C4-2B (cell line): ENCODE data around the gene IL18.

Source experiments
- ZFX ChIP-seq: fragments of 450-650 bp; IDR thresholded peaks from 2 replicates; pipeline ENCODE4 v1.6.1; 2017
- TF ChIP-seq, protein P1 (sequence below): fragments of 450-650 bp; conservative IDR thresholded peaks from 2 replicates; pipeline ENCODE4 v1.5.1; 2017; ENCODE audit warnings: mild to moderate bottlenecking

- TF ChIP-seq, protein P1, sequence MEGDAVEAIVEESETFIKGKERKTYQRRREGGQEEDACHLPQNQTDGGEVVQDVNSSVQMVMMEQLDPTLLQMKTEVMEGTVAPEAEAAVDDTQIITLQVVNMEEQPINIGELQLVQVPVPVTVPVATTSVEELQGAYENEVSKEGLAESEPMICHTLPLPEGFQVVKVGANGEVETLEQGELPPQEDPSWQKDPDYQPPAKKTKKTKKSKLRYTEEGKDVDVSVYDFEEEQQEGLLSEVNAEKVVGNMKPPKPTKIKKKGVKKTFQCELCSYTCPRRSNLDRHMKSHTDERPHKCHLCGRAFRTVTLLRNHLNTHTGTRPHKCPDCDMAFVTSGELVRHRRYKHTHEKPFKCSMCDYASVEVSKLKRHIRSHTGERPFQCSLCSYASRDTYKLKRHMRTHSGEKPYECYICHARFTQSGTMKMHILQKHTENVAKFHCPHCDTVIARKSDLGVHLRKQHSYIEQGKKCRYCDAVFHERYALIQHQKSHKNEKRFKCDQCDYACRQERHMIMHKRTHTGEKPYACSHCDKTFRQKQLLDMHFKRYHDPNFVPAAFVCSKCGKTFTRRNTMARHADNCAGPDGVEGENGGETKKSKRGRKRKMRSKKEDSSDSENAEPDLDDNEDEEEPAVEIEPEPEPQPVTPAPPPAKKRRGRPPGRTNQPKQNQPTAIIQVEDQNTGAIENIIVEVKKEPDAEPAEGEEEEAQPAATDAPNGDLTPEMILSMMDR = no peak
- no peak for TF ChIP-seq ZFX
These were observed 48.5 kb downstream of the IL18 start for GRCh38 chr11:112115386-112115785.
